Astrocyte (in vitro differentiated cells and primary cell): ENCODE measurements around the gene IGF2BP2. TPM values are rescaled to one million over a fixed set of nuclear protein-coding genes. Genes with fewer than 3 reads are reported as not detected.

ENCODE experiments used
- DNase-seq: peaks from one replicate; pipeline ENCODE4 v3.0.0-alpha.2; 2010; ENCODE audit warnings: low read depth
- FAIRE-seq: peaks from 2 replicates; lab custom pipeline; 2011; peaks lifted over from hg19 to GRCh38; lab: Jason Lieb, UNC
- H2AFZ ChIP-seq: 2 replicates; pipeline ENCODE4 v1.6.0; 2012; ENCODE audit warnings: low read depth, low read length, inconsistent platforms
- H3K27ac ChIP-seq: 2 replicates; pipeline ENCODE4 v1.5.1; 2011; ENCODE audit warnings: low read depth, low read length, inconsistent platforms
- H3K27me3 ChIP-seq: 2 replicates; pipeline ENCODE4 v1.6.0; 2011; ENCODE audit warnings: low read length, inconsistent platforms; ENCODE audit not compliant: insufficient read depth
- H3K36me3 ChIP-seq: 2 replicates; pipeline ENCODE4 v1.5.1; 2011; ENCODE audit warnings: low read length, inconsistent platforms; ENCODE audit not compliant: insufficient read depth
- H3K4me1 ChIP-seq: 2 replicates; pipeline ENCODE4 v1.5.1; 2011; ENCODE audit warnings: low read length, inconsistent platforms; ENCODE audit not compliant: insufficient read depth
- H3K4me2 ChIP-seq: 2 replicates; pipeline ENCODE4 v1.6.0; 2012; ENCODE audit warnings: low read length, inconsistent platforms
- H3K4me3 ChIP-seq: 2 replicates; pipeline ENCODE4 v1.5.1; 2011; ENCODE audit warnings: low read depth, mild to moderate bottlenecking, low read length, inconsistent platforms; ENCODE audit not compliant: insufficient read depth
- H3K79me2 ChIP-seq: 2 replicates; pipeline ENCODE4 v1.6.0; 2012; ENCODE audit warnings: mild to moderate bottlenecking, low read length, inconsistent platforms; ENCODE audit not compliant: insufficient read depth
- H3K9ac ChIP-seq: 2 replicates; pipeline ENCODE4 v1.6.0; 2012; ENCODE audit warnings: mild to moderate bottlenecking, low read length, inconsistent platforms
- H3K9me3 ChIP-seq: 2 replicates; pipeline ENCODE4 v1.5.1; 2012; ENCODE audit warnings: low read depth, mild to moderate bottlenecking, low read length, inconsistent platforms; ENCODE audit not compliant: insufficient read depth
- H4K20me1 ChIP-seq: 2 replicates; pipeline ENCODE4 v1.6.0; 2012; ENCODE audit warnings: low read length, inconsistent platforms; ENCODE audit not compliant: insufficient read depth
- H3K27ac Mint-ChIP-seq: one replicate; pipeline ENCODE4 v1.8.0; 2021; ENCODE audit warnings: mild to moderate bottlenecking, mixed read lengths; ENCODE audit not compliant: unreplicated experiment
- H3K27me3 Mint-ChIP-seq: one replicate; pipeline ENCODE4 v1.8.0; 2021; ENCODE audit warnings: low read depth, mixed read lengths; ENCODE audit not compliant: unreplicated experiment
- H3K36me3 Mint-ChIP-seq: one replicate; pipeline ENCODE4 v1.8.0; 2021; ENCODE audit warnings: low read depth, mixed read lengths; ENCODE audit not compliant: unreplicated experiment
- H3K4me1 Mint-ChIP-seq: one replicate; pipeline ENCODE4 v1.8.0; 2021; ENCODE audit warnings: low read depth, mixed read lengths; ENCODE audit not compliant: unreplicated experiment
- H3K4me3 Mint-ChIP-seq: one replicate; pipeline ENCODE4 v1.8.0; 2021; ENCODE audit warnings: mild to moderate bottlenecking, moderate library complexity, mixed read lengths; ENCODE audit not compliant: unreplicated experiment
- H3K9me3 Mint-ChIP-seq: one replicate; pipeline ENCODE4 v1.8.0; 2021; ENCODE audit warnings: mild to moderate bottlenecking, mixed read lengths; ENCODE audit not compliant: unreplicated experiment
- EZH2 ChIP-seq: IDR thresholded peaks from 2 replicates; pipeline ENCODE4 v1.6.1; 2012; ENCODE audit warnings: mild to moderate bottlenecking, low read length, inconsistent platforms; ENCODE audit not compliant: insufficient read depth
- total RNA-seq: library from RNA; stranded (reverse); gene quantifications from 2 replicates; pipeline ENCODE4 v1.2.1, GENCODE V29; 2021
- TF ChIP-seq, protein P1 (sequence below): IDR thresholded peaks from 2 replicates; pipeline ENCODE4 v1.5.1; 2011; ENCODE audit warnings: low read depth, mild to moderate bottlenecking, inconsistent platforms, low read length, moderate library complexity; ENCODE audit not compliant: insufficient read depth

Gene IGF2BP2
- total RNA-seq, 1 donor from 2014 or later: 162 TPM

DNA sequence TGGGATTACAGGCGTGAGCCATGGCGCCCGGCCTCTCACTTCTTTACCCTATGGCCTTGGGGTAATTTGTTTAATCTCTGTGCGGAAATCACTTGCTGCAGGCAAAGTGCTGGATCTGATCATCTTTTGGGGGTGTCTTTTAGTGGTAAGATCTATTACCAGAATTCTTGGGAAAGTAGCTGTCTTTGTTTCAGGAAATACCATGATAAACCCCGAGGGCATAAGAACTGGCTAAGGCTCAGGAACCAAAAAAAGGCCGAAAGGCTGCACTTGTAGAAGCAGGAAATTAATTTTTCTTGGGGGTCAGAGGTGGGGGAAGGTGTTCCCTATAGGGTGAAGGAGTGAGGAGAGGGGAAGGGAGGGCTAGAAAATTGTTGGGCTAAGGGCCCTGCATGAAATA, 22.7 kb upstream of the IGF2BP2 start:
- FAIRE-seq: no peak
- no peaks in the 10 kb centered on the region for H3K9me3 ChIP-seq

DNA sequence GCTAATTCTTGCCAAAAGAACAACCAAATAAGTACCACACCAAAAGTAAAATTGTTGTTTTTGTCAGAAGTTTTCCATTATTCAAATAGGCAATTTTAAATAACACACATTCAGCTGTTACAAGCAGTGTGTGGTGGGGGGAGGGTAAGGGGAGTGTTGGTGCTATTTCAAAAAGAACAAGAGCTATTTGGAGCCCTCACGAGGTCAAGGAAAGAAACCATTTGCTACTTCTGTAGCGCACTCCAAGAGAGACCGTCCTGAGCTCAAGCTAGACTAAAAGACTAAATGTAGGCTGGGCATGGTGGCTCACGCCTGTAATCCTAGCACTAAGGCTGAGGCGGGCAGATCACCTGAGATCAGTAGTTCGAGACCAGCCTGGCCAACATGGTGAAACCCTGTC, 21.2 kb upstream of the IGF2BP2 start:
- H2AFZ ChIP-seq: no peak overlapping the region
- no peak overlapping the region for H3K4me2 ChIP-seq
- DNase-seq (no peak), FAIRE-seq (no peak)
- no peak overlapping the region for H3K4me3 ChIP-seq
- no peaks in the 10 kb centered on the region for H3K27me3 ChIP-seq
- H3K9me3 ChIP-seq: no peaks in the 10 kb centered on the region
- H3K36me3 ChIP-seq: no peaks in the 10 kb centered on the region
- peaks cover 5% of the 10 kb centered on the region for H3K4me1 Mint-ChIP-seq
- TF ChIP-seq EZH2: no peak
- TF ChIP-seq, protein P1, sequence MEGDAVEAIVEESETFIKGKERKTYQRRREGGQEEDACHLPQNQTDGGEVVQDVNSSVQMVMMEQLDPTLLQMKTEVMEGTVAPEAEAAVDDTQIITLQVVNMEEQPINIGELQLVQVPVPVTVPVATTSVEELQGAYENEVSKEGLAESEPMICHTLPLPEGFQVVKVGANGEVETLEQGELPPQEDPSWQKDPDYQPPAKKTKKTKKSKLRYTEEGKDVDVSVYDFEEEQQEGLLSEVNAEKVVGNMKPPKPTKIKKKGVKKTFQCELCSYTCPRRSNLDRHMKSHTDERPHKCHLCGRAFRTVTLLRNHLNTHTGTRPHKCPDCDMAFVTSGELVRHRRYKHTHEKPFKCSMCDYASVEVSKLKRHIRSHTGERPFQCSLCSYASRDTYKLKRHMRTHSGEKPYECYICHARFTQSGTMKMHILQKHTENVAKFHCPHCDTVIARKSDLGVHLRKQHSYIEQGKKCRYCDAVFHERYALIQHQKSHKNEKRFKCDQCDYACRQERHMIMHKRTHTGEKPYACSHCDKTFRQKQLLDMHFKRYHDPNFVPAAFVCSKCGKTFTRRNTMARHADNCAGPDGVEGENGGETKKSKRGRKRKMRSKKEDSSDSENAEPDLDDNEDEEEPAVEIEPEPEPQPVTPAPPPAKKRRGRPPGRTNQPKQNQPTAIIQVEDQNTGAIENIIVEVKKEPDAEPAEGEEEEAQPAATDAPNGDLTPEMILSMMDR: no peak
- no peaks in the 10 kb centered on the region for H3K4me1 ChIP-seq
- no peak overlapping the region for H3K27ac Mint-ChIP-seq
- H3K9ac ChIP-seq: no peak overlapping the region
- no peak overlapping the region for H3K4me3 Mint-ChIP-seq
- no peaks in the 10 kb centered on the region for H4K20me1 ChIP-seq
- H3K36me3 Mint-ChIP-seq: peaks cover 3% of the 10 kb centered on the region
- no peaks in the 10 kb centered on the region for H3K9me3 Mint-ChIP-seq
- H3K27me3 Mint-ChIP-seq: peaks cover 5% of the 10 kb centered on the region
- H3K27ac ChIP-seq: no peak overlapping the region
- no peaks in the 10 kb centered on the region for H3K79me2 ChIP-seq

More for the DNA sequence above, 22.7 kb upstream of the IGF2BP2 start:
- no peaks in the 10 kb centered on the region for H3K36me3 ChIP-seq
- H3K36me3 Mint-ChIP-seq: peaks cover 3% of the 10 kb centered on the region
- no peak overlapping the region for H3K4me2 ChIP-seq
- H4K20me1 ChIP-seq: no peaks in the 10 kb centered on the region
- no peak overlapping the region for H3K27ac ChIP-seq
- H3K27ac Mint-ChIP-seq: no peak overlapping the region
- no peak overlapping the region for H2AFZ ChIP-seq
- no peaks in the 10 kb centered on the region for H3K9me3 Mint-ChIP-seq
- H3K4me1 ChIP-seq: no peaks in the 10 kb centered on the region
- H3K4me1 Mint-ChIP-seq: peaks cover 7% of the 10 kb centered on the region
- TF ChIP-seq, protein P1: no peak
- TF ChIP-seq EZH2: no peak
- no peaks in the 10 kb centered on the region for H3K79me2 ChIP-seq
- no peaks in the 10 kb centered on the region for H3K27me3 ChIP-seq
- peaks cover 5% of the 10 kb centered on the region for H3K27me3 Mint-ChIP-seq
- DNase-seq: no peak
- H3K4me3 ChIP-seq: no peak overlapping the region
- H3K9ac ChIP-seq: no peak overlapping the region
- H3K4me3 Mint-ChIP-seq: no peak overlapping the region

DNA sequence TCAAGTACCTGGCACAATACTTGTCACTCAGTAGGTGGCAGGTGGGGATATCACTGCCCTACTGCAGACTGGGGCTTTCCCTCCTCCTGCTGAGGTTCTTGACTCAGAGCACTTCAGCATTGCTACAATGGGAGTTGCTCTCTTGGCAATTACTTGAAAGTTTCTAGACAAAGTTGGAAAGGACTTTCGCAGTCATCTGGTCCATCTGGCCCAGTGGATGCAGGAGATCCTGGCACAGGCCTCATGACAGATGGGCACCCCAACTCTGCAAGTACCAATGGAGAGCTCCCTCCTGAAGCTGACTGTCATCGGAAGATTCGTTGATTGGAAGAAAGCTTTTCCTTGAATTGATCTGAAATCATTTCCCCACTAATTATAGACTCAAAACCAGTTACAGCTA, 19.2 kb upstream of the IGF2BP2 start:
- FAIRE-seq (no peak), DNase-seq (no peak)
- H3K36me3 Mint-ChIP-seq: peaks cover 3% of the 10 kb centered on the region
- no peak for TF ChIP-seq EZH2
- TF ChIP-seq, protein P1: no peak
- H3K4me2 ChIP-seq: no peak overlapping the region
- no peaks in the 10 kb centered on the region for H3K79me2 ChIP-seq
- peaks cover 5% of the 10 kb centered on the region for H3K27me3 Mint-ChIP-seq
- H3K9ac ChIP-seq: no peak overlapping the region
- no peaks in the 10 kb centered on the region for H3K9me3 Mint-ChIP-seq
- no peak overlapping the region for H3K27ac Mint-ChIP-seq
- H3K36me3 ChIP-seq: no peaks in the 10 kb centered on the region
- H3K27ac ChIP-seq: no peak overlapping the region
- no peaks in the 10 kb centered on the region for H4K20me1 ChIP-seq
- no peak overlapping the region for H3K4me3 ChIP-seq
- H3K4me1 Mint-ChIP-seq: peaks cover 5% of the 10 kb centered on the region
- no peaks in the 10 kb centered on the region for H3K9me3 ChIP-seq
- H3K27me3 ChIP-seq: no peaks in the 10 kb centered on the region
- H3K4me1 ChIP-seq: no peaks in the 10 kb centered on the region
- no peak overlapping the region for H2AFZ ChIP-seq
- no peak overlapping the region for H3K4me3 Mint-ChIP-seq
